Measurements from ENCODE around the gene GPT2.

The GPT2 gene

GRCh38 chr16:46843898-46844642, 40.1 kb upstream of the GPT2 start:
- Histone ChIP-seq H3K9me3 (ENCODE audit: severe bottlenecking) (peaks cover 4% of the 10 kb centered on the region), H3K27ac (no peak overlapping the region), H3K27me3 (ENCODE audit: insufficient read depth, low read depth, severe bottlenecking) (no peaks in the 10 kb centered on the region), H3K4me3 (ENCODE audit: low read depth, low read length) (no peak overlapping the region), H3K36me3 (no peaks in the 10 kb centered on the region)
- TF ChIP-seq CTCF (IDR thresholded peaks at IDR 0.05; ENCODE audit: low read depth, low read length): no peak
- no peak for DNase-seq

- no peak for DNase-seq
- Histone ChIP-seq H3K4me3 (ENCODE audit: low read depth, low read length) (no peak overlapping the region), H3K27me3 (ENCODE audit: insufficient read depth, low read depth, severe bottlenecking) (no peaks in the 10 kb centered on the region)
Observed at GRCh38 chr16:46844771-46845170, 39.4 kb upstream of the GPT2 start.

GRCh38 chr16:46845952-46846351, 38.2 kb upstream of the GPT2 start:
- no peak for DNase-seq
- no peak overlapping the region for H3K27ac ChIP-seq
- H3K4me3 ChIP-seq (ENCODE audit: low read depth, low read length): no peak overlapping the region
- no peaks in the 10 kb centered on the region for H3K27me3 ChIP-seq (ENCODE audit: insufficient read depth, low read depth, severe bottlenecking)
- no peaks in the 10 kb centered on the region for H3K36me3 ChIP-seq
- TF ChIP-seq CTCF (IDR thresholded peaks at IDR 0.05; ENCODE audit: low read depth, low read length): no peak
- peaks cover 4% of the 10 kb centered on the region for H3K9me3 ChIP-seq (ENCODE audit: severe bottlenecking)

More at GRCh38 chr16:46844771-46845170, 39.4 kb upstream of the GPT2 start:
- TF ChIP-seq CTCF (IDR thresholded peaks at IDR 0.05; ENCODE audit: low read depth, low read length): no peak
- H3K9me3 ChIP-seq (ENCODE audit: severe bottlenecking): peaks cover 4% of the 10 kb centered on the region
- H3K27ac ChIP-seq: no peak overlapping the region
- H3K36me3 ChIP-seq: no peaks in the 10 kb centered on the region

GRCh38 chr16:46848768-46849764, 35.1 kb upstream of the GPT2 start:
- no peak for DNase-seq
- Histone ChIP-seq H3K9me3 (ENCODE audit: severe bottlenecking) (no peaks in the 10 kb centered on the region), H3K27ac (no peak overlapping the region), H3K4me3 (ENCODE audit: low read depth, low read length) (no peak overlapping the region), H3K27me3 (ENCODE audit: insufficient read depth, low read depth, severe bottlenecking) (no peaks in the 10 kb centered on the region), H3K36me3 (no peaks in the 10 kb centered on the region)
- no peak for TF ChIP-seq CTCF (IDR thresholded peaks at IDR 0.05; ENCODE audit: low read depth, low read length)

- Histone ChIP-seq H3K36me3 (no peaks in the 10 kb centered on the region), H3K4me3 (ENCODE audit: low read depth, low read length) (no peak overlapping the region), H3K27me3 (ENCODE audit: insufficient read depth, low read depth, severe bottlenecking) (no peaks in the 10 kb centered on the region), H3K27ac (no peak overlapping the region), H3K9me3 (ENCODE audit: severe bottlenecking) (no peaks in the 10 kb centered on the region)
- no peak for TF ChIP-seq CTCF (IDR thresholded peaks at IDR 0.05; ENCODE audit: low read depth, low read length)
- DNase-seq: no peak
Observed at GRCh38 chr16:46850619-46851555, 33.3 kb upstream of the GPT2 start.
